Fibroblast of skin of left biceps (primary cell): ENCODE results near the gene NCEH1.
A peak's percentile ranks its signal among the peaks of the same experiment; 100 is the strongest.
"Not testable (repeated sequence)": the region's sequence is repeated elsewhere in the genome, so short reads cannot be mapped to it uniquely, and the experiment has no call there.

Source experiments
- DNase-seq, 2 experiments: peaks; one replicate each; pipeline ENCODE4 v3.0.0-alpha.2; 2013; ENCODE audit warnings: low read depth in 2 of 2

Gene NCEH1

GRCh38 chr3:172612871-172613678 is 97.8 kb downstream of the NCEH1 start:
- DNase-seq = no peak

DNA sequence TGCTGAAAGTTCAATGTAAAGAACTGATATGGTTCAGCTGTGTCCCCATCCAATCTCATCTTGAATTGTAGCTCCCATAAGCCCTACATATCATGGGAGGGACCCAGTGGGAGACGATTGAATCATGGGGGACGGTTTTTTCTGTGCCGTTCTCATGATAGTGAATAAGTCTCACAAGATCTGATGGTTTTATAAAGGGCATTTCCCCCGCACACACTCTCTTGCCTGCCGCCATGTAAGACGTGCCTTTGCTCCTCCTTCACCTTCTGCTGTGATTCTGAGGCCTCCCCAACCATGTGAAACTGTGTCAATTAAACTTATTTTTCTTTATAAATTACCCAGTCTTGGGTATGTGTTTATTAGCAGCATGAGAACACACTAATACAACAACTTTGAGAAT is 101.1 kb downstream of the NCEH1 start:
- DNase-seq = no peak

DNA sequence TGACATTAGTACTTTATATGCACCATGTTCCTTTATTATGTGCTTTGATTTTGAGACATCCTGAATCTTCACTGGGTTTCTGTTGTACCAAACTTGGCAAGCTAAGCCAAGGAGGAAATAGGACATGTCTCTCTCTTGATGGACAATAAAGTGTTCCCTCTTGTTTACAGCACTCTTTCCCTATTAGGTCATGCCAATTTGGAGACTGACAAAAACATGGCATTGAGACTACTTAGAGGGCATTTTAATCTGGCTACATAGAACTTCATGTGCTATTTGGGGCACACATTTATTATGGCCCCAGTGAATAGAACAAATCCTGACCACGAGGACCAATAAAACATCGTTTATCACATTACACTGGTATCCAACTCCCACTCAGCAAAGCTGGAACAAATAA is 102.3 kb downstream of the NCEH1 start:
- DNase-seq = no peak

DNA sequence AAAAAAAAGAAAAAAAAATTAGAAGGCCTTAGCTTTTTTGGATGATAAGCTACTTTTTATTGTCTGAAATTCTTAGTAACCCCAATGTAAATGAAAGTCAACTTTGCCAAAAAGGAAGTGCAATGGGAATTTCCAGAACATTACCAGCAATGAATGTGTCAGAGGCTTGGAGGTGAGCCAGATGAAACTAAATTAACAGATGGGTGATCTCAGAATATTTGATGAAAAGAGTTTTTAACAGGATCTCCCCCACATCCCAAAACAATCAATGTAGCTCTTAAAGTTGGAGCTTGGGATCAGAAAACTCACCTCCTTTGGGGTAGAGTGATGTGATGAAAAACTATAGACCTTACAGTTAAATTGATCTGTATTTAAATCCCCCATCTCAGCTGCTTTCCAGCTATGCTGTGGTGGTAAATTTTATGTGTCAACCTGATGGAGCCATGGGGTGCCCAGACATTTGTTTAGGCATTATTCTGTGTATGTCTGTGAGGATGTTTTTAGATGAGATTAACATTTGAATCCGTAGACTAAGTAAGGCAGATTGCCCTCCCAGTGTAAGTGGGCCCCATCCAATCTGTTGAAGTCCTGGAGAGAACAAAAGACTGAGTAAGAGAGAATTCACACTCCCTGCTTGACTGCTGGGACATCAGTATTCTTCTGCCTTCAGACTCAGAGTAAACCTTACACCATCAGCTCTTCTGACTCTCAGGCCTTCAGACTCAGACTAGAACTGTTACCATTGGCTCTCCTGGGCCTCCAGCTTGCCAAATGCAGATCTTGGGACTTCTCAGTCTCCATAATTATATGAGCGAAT is 103.4 kb downstream of the NCEH1 start:
- DNase-seq = peak; percentile 75 to 76

- no peak for DNase-seq
Measured at GRCh38 chr3:172606021-172606420, 104.8 kb downstream of the NCEH1 start.

DNA sequence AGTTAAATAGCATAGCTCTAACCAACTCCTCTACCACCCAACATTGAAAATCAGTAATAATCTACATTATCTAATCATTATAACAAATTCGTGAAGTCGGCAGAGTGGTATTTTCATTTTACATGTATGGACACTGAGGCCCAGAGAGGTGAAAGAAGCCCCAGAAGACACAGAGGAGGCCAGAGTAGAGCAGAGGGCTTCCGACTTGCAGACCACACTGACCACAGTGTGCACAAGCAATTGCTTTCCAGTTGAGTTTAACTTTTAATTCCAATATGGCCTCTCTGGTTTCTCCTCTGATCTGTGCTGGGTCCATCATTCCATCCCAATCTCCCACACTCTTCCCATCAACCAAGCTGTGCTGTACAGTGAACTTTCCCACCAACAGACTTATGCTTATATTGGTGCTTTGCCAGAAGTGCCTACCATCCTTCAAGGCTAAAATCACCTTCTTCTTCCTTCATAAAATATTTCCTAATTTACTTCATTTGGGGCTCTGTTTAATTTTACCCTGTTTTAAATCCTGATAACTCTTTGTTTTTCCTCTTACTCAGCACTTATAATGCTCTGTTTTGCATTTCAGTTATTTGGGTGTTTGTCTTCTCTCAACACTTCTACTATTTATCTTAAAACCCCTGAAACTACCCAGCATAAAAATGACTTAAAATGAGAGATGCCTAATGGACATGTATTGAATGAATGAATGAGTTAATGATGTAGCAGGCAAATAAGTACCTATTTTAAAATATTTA is 105.8 kb downstream of the NCEH1 start:
- no peak for DNase-seq

GRCh38 chr3:172601066-172601832 is 109.6 kb downstream of the NCEH1 start:
- DNase-seq = no peak

DNA sequence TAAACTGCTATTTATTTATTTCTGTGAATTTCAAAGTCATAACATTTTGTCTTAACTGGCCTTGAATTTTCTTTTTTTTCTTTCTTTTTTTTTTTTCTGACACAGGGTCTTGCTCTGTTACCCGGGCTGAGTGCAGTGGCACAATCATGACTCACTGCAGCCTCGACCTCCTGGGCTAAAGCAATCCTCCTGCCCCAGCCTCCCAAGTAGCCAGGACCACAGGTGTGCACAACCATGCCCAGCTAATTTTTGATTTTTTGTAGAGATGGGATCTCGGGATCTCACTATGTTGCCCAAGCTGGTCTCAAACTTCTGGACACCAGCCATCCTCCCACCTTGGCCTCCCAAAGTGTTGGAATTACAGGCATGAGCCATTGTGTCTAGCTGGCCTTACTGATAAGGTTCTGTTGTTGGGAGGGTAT is 110.2 kb downstream of the NCEH1 start:
- no peak for DNase-seq

GRCh38 chr3:172598904-172599303 is 112.0 kb downstream of the NCEH1 start:
- no peak for DNase-seq

DNA sequence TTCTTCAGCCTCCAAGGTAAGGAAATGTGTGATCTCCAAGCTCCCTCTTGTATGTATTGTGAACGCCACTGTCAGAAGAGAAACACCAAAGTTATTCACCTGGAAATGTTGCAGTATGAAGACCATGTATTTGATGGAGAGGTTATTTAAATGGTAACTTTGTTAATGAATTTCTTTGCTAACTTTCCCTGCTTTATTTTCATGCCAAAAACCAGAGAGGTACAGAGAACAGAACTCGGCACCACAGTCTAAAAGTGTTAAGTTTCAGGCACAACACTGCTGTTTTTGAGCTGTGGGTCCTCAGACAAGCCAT is 114.5 kb downstream of the NCEH1 start:
- DNase-seq = no peak

GRCh38 chr3:172595664-172596393 is 115.0 kb downstream of the NCEH1 start:
- DNase-seq = peak in 1 of 2 experiments; percentile 8

- not testable (repeated sequence) for DNase-seq
Measured at GRCh38 chr3:172594900-172595663, 115.8 kb downstream of the NCEH1 start.

DNA sequence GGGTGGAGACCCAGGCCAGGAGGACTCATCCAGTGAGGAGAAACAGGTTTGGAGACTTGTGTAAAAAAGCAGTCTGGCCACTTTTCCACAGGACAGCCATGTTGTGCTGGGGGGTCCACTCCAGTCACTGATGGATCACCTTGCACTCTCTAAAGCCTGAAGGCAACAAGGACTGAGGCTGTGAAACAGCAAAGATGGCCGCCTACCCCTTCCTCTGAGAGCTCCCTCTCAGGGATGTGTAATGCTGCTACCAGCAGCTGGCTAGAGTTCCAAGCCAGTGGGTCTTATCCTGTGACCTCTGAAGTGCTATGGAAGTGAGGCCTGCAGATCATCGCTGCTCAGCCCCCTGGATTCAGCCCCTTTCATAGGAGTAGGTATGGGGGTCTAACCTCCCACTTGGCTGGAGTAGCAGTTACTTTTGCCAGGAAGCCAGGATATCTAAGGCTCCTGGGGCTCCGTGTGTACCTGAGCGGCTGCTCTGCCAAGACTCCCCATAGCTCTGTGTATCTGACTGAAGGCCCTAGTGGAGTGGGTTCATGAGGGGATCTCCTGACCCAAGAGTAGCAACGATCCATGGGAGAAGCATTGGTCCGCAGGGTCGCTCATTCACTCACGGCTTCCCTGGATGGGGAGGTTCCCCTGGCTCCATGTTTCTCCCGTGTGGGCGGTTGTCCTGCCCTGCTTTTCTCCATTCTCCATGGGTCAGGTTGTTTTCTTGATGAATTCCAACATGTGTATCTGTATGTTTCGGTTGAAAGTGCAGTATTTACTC is 117.8 kb downstream of the NCEH1 start:
- DNase-seq = no peak

DNA sequence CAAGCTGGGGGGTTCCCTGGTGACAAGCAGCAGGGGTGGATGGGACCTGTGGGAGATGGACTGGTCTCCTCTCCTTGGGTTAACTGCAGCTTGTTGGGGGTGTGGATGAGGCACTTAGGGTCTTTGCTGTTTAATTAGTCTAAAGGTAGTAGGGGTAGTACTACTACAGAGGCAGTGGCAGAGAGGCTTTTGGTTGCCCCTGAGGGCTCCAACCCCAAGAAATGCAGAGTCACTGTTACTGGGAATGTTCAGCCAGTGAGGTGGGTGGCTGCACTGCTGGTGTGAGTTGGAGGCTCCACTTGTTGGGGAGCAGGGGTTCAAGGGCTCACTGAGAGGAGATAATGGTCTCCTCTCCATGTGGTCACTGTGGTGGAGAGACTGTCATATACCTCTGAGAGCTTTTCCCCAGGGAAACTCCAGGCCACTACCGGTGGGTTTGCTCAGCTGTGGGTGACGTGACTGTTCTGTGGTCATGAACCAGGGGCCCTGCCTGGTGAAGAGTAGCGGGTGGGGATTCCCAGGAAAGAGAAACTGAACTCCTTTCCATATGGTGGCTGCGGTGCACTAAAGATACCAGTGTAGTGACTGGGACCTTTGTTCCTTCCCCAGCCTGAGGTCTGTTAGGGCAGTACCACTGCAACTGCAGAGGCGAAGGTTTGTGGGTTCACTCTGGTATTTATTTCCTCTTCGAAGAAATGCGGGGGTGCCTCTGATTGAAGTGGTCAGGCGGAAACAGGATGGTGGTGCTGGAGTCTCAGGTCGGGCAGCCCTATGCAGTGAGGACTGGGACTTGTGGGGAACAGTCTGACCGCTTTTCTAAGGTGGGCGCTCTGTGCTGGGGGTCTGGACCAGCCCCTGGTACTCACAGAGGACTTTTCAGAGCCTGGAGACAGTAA is 118.7 kb downstream of the NCEH1 start:
- DNase-seq = no peak

GRCh38 chr3:172591125-172591605 is 119.7 kb downstream of the NCEH1 start:
- no peak for DNase-seq

DNA sequence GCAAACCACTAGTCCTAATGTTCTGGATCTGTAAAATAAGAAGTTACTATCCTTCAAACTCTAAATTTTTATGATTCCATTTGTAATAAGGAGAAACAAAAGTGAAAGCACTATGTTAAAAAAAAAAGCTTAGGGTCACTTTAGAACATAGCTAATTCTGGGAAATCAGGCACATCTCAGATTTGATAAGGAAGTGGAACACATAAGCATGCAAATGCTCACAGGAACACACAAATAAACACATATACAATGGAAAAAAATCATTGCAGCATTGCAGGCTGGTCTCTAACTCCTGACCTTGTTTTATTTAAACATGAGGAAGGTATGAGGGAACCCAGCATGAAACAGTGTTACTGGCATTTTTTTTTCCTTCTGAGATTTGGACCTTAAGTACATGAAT is 124.4 kb downstream of the NCEH1 start:
- DNase-seq = no peak

DNA sequence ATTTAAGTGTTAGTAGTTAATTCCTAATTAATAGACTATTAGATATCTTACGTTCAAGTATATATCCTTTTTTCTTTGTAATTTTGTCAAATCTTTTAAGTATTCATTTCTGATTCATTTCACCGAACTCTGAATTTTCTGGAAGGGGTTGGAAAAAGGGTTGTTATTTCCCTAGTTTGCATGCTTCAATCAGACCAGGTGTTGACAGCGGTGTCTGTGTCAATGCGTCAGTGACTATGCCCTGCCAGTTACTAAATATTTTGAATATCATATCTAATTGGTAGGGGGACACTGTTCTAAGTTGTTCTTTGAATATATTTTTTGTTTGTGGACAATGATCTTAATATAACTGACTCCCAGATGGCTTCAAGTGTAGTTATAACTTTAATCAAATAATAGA is 124.9 kb downstream of the NCEH1 start:
- no peak for DNase-seq

- peak in 1 of 2 experiments; percentile 30 for DNase-seq
Measured at GRCh38 chr3:172582712-172583111, 128.2 kb downstream of the NCEH1 start.
